GOT3 (cell line): Measurements from ENCODE around the gene KLF16.

Source experiments
- DNase-seq: peaks from one replicate; lab custom pipeline; 2025; ENCODE audit warnings: mixed read lengths; lab: John Stamatoyannopoulos, UW

The KLF16 gene

GRCh38 chr19:1807030-1807694 is 56.2 kb downstream of the KLF16 start:
- no peak for DNase-seq

GRCh38 chr19:1806184-1807029 is 57.0 kb downstream of the KLF16 start:
- DNase-seq, result no peak

DNA sequence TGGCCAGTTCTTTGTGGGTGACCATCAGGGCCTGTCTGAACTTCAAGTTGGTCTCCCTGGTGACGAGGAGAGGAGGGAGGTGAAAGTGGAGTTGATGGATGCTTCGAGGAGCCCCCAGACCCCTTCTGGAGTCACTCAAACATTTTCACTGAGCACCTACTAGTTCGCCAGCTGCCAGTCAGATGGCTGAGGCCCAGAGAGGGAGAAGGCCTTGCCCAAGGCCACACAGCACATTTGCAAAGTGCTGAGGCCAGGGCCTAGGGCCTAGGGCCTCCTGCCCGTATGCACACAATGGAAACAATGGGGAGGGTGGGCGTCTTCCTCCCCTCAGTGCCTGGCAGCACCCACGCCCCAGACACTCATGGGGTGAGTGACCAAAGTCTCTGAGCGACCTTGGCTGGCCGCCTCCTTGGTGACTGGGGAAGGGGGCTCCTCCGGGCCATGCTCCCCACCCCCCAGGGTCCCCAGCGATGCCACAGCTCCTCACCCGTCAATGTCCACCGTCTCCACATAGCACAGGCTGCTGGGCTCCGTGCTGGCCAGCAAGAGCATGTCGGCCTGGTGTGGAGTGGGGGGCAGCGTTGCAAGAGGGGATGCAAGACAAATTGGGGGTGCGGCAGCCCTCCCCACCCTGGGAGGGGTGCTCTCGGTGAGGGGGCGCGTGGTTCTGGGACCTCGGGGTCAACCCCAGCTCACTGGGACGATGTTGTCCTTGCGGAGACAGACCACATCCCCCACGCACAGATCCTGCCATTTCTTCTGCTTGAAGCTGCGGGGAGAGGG is 57.8 kb downstream of the KLF16 start:
- DNase-seq, result no peak

- no peak for DNase-seq
These were observed 58.5 kb downstream of the KLF16 start for GRCh38 chr19:1804858-1805257.
